M059J (cell line): ENCODE results near the gene PRCD. TPM values are rescaled to one million over a fixed set of nuclear protein-coding genes. Genes with fewer than 3 reads are reported as not detected.

Experiments used
- DNase-seq: peaks from one replicate; pipeline ENCODE4 v3.0.0-alpha.2; 2012; ENCODE audit warnings: low read depth
- total RNA-seq: library from RNA; depleted of rRNA; stranded (reverse); fragments of >200 nt; shearing (Covaris generic); gene quantifications from 2 replicates; pipeline ENCODE4 v1.2.3, GENCODE V29; 2014; rRNA removed

Gene PRCD
- total RNA-seq = 0.02 and 1.4 TPM in 2 replicates

GRCh38 chr17:76539631-76540271 is at the start of gene PRCD:
Gene PRCD (plus strand): TSS chr17:76540044. CDS start chr17:76540142, 98 bp downstream.
- no peak for DNase-seq

- no peak for DNase-seq
These were observed 49.6 kb upstream of the PRCD start for GRCh38 chr17:76490112-76490710.

GRCh38 chr17:76491271-76492122 is 48.3 kb upstream of the PRCD start:
- DNase-seq = no peak

GRCh38 chr17:76492123-76492988 is 47.5 kb upstream of the PRCD start:
- DNase-seq = no peak

- peak; percentile 81 for DNase-seq
These were observed 46.8 kb upstream of the PRCD start for GRCh38 chr17:76492989-76493501.

- DNase-seq = no peak
These were observed 46.2 kb upstream of the PRCD start for GRCh38 chr17:76493505-76494167.

GRCh38 chr17:76495663-76496400 is 44.0 kb upstream of the PRCD start:
- no peak for DNase-seq

- DNase-seq = no peak
These were observed 43.4 kb upstream of the PRCD start for GRCh38 chr17:76496464-76496863.

- DNase-seq = no peak
These were observed 42.2 kb upstream of the PRCD start for GRCh38 chr17:76497699-76497978.

- peak; percentile 94 for DNase-seq
These were observed 41.6 kb upstream of the PRCD start for GRCh38 chr17:76497979-76498875.

- DNase-seq = no peak
These were observed 41.0 kb upstream of the PRCD start for GRCh38 chr17:76498876-76499251.

- peak; percentile 78 for DNase-seq
These were observed 40.6 kb upstream of the PRCD start for GRCh38 chr17:76499267-76499667.

GRCh38 chr17:76500074-76500746 is 39.6 kb upstream of the PRCD start:
- peak; percentile 26 for DNase-seq

- no peak for DNase-seq
These were observed 39.2 kb upstream of the PRCD start for GRCh38 chr17:76500747-76501017.

- DNase-seq = peak; percentile 74
These were observed 38.6 kb upstream of the PRCD start, which contains the start of gene RHBDF2 for GRCh38 chr17:76501018-76501826. Gene RHBDF2 (minus strand): TSS chr17:76501423. CDS start chr17:76481524, 19,899 bp downstream.

- DNase-seq = no peak
These were observed 38.0 kb upstream of the PRCD start for GRCh38 chr17:76501827-76502307.

GRCh38 chr17:76502341-76503211 is 37.3 kb upstream of the PRCD start:
- DNase-seq = no peak
